Measurements from ENCODE around the gene KLHL12. TPM values are rescaled to one million over a fixed set of nuclear protein-coding genes. Genes with fewer than 3 reads are reported as not detected.

The KLHL12 gene
- total RNA-seq, 1 experiment from 2014 or later = 33.8 TPM

DNA sequence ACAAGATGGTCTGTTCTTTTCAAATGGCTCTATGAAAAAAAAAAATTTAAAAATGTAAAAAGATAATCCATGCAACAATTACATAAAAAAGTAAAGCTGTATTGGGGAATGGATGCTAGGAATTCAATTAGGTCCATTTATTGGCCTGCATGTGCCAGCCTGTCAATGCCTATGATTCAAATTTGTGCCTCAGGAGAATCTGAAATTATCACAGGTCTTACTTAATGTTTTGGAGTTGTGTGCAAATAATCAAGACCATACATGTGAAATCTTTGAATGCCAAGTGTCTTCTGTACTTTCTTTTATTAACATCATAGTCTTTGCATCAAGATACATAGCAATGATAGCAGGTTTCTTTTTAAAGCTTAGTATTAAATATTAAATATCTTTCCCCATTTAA lies 13.5 kb upstream of the KLHL12 start:
- H4K20me1 ChIP-seq (ENCODE audit: insufficient read depth) = no peaks in the 10 kb centered on the region
- no peak overlapping the region for H3K9ac ChIP-seq (ENCODE audit: low read length)
- H3K4me2 ChIP-seq (ENCODE audit: low read length) = no peak overlapping the region
- H3K27ac ChIP-seq (ENCODE audit: low read depth, low read length) = no peak overlapping the region
- 0 out of 2 replicates have a peak, but pooled peaks cover under 1% of the 10 kb centered on the region for H3K79me2 ChIP-seq (ENCODE audit: insufficient read depth, low read length)
- peaks cover 0 to 4% of the 10 kb centered on the region in 2 experiments; a peak in 1 of 4 replicates for H3K4me1 ChIP-seq (ENCODE audit: control insufficient read depth in 1 of 2, insufficient read depth in 2 of 2, low read length in 2 of 2)
- DNase-seq (ENCODE audit: low read depth, low spot score) (no peak), ATAC-seq (no peak)
- H3K9me3 ChIP-seq (ENCODE audit: control insufficient read depth in 1 of 2, insufficient read depth in 1 of 2, low read depth in 1 of 2, low read length in 2 of 2) = no peaks in the 10 kb centered on the region
- no TSS peak for BruUV-seq (replicated peaks)
- H3K4me3 ChIP-seq (replicated peaks in 1 of 2; ENCODE audit: low read depth in 1 of 2, low read length in 2 of 2) = no peak overlapping the region
- RAD21 ChIA-PET (ENCODE audit: low non-redundant PET in 1 of 2, low total read pairs in 2 of 2, uncharacterized antibody in 2 of 2, unreplicated experiment in 2 of 2) = no interaction called here
- no peaks in the 10 kb centered on the region for H3K9me2 ChIP-seq (ENCODE audit: insufficient read depth)
- no peaks in the 10 kb centered on the region for H3K27me3 ChIP-seq (ENCODE audit: insufficient read depth, low read length)
- no peak overlapping the region for H2AFZ ChIP-seq (ENCODE audit: low read depth, low read length, poor library complexity, severe bottlenecking)
- intact Hi-C loops (cut with micrococcal nuclease) = no loop called here
- TF ChIP-seq, protein P1, sequence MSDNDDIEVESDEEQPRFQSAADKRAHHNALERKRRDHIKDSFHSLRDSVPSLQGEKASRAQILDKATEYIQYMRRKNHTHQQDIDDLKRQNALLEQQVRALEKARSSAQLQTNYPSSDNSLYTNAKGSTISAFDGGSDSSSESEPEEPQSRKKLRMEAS (IDR thresholded peaks at IDR 0.05) = no peak
- TF ChIP-seq ELF1 (IDR thresholded peaks at IDR 0.05; ENCODE audit: borderline replicate concordance, low read depth) (no peak), EZH2phosphoT487 (IDR thresholded peaks at IDR 0.05; ENCODE audit: borderline replicate concordance) (no peak), POLR2A (IDR thresholded peaks at IDR 0.05; ENCODE audit: borderline replicate concordance, extremely low read depth, insufficient read depth, insufficient read length) (no peak), POLR2AphosphoS5 (IDR thresholded peaks at IDR 0.05; ENCODE audit: low read depth, low read length) (no peak), ZFX (IDR thresholded peaks at IDR 0.05) (no peak), EGR1 (IDR thresholded peaks at IDR 0.05; ENCODE audit: low read depth) (no peak)
- TF ChIP-seq, protein P2, sequence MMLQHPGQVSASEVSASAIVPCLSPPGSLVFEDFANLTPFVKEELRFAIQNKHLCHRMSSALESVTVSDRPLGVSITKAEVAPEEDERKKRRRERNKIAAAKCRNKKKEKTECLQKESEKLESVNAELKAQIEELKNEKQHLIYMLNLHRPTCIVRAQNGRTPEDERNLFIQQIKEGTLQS (IDR thresholded peaks at IDR 0.05) = no peak
- TF ChIP-seq, protein P3, sequence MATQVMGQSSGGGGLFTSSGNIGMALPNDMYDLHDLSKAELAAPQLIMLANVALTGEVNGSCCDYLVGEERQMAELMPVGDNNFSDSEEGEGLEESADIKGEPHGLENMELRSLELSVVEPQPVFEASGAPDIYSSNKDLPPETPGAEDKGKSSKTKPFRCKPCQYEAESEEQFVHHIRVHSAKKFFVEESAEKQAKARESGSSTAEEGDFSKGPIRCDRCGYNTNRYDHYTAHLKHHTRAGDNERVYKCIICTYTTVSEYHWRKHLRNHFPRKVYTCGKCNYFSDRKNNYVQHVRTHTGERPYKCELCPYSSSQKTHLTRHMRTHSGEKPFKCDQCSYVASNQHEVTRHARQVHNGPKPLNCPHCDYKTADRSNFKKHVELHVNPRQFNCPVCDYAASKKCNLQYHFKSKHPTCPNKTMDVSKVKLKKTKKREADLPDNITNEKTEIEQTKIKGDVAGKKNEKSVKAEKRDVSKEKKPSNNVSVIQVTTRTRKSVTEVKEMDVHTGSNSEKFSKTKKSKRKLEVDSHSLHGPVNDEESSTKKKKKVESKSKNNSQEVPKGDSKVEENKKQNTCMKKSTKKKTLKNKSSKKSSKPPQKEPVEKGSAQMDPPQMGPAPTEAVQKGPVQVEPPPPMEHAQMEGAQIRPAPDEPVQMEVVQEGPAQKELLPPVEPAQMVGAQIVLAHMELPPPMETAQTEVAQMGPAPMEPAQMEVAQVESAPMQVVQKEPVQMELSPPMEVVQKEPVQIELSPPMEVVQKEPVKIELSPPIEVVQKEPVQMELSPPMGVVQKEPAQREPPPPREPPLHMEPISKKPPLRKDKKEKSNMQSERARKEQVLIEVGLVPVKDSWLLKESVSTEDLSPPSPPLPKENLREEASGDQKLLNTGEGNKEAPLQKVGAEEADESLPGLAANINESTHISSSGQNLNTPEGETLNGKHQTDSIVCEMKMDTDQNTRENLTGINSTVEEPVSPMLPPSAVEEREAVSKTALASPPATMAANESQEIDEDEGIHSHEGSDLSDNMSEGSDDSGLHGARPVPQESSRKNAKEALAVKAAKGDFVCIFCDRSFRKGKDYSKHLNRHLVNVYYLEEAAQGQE (IDR thresholded peaks at IDR 0.05; ENCODE audit: low read depth) = no peak
- TF ChIP-seq, protein P4, sequence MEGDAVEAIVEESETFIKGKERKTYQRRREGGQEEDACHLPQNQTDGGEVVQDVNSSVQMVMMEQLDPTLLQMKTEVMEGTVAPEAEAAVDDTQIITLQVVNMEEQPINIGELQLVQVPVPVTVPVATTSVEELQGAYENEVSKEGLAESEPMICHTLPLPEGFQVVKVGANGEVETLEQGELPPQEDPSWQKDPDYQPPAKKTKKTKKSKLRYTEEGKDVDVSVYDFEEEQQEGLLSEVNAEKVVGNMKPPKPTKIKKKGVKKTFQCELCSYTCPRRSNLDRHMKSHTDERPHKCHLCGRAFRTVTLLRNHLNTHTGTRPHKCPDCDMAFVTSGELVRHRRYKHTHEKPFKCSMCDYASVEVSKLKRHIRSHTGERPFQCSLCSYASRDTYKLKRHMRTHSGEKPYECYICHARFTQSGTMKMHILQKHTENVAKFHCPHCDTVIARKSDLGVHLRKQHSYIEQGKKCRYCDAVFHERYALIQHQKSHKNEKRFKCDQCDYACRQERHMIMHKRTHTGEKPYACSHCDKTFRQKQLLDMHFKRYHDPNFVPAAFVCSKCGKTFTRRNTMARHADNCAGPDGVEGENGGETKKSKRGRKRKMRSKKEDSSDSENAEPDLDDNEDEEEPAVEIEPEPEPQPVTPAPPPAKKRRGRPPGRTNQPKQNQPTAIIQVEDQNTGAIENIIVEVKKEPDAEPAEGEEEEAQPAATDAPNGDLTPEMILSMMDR (IDR thresholded peaks at IDR 0.05 in 2 of 3, conservative IDR thresholded peaks at IDR 0.05 in 1 of 3; ENCODE audit: borderline replicate concordance in 1 of 3, insufficient read depth in 1 of 3, low read depth in 2 of 3, low read length in 2 of 3) = no peak
- TF ChIP-seq, protein P5, sequence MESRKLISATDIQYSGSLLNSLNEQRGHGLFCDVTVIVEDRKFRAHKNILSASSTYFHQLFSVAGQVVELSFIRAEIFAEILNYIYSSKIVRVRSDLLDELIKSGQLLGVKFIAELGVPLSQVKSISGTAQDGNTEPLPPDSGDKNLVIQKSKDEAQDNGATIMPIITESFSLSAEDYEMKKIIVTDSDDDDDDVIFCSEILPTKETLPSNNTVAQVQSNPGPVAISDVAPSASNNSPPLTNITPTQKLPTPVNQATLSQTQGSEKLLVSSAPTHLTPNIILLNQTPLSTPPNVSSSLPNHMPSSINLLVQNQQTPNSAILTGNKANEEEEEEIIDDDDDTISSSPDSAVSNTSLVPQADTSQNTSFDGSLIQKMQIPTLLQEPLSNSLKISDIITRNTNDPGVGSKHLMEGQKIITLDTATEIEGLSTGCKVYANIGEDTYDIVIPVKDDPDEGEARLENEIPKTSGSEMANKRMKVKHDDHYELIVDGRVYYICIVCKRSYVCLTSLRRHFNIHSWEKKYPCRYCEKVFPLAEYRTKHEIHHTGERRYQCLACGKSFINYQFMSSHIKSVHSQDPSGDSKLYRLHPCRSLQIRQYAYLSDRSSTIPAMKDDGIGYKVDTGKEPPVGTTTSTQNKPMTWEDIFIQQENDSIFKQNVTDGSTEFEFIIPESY (IDR thresholded peaks at IDR 0.05; ENCODE audit: extremely low read depth, insufficient replicate concordance, low read length) = no peak
- POLR2A ChIA-PET = no interaction called here
- CTCF ChIA-PET = no interaction called here
- peaks cover 34 to 46% of the 10 kb centered on the region in 2 experiments; a peak in 3 of 4 replicates for H3K36me3 ChIP-seq (ENCODE audit: control insufficient read depth in 1 of 2, insufficient read depth in 2 of 2, low read length in 2 of 2)
